Choroid plexus epithelial cell (primary cell): ENCODE measurements around the gene CC2D1B.

Experiments
- DNase-seq: peaks from one replicate; pipeline ENCODE4 v3.0.0-alpha.2; 2010; ENCODE audit warnings: low read depth
- H3K4me3 ChIP-seq: 2 replicates; pipeline ENCODE4 v1.5.1; 2011; ENCODE audit warnings: low read depth, mild to moderate bottlenecking, control low read depth, low read length, moderate library complexity
- TF ChIP-seq, protein P1 (sequence below): conservative IDR thresholded peaks from 2 replicates; pipeline ENCODE4 v1.5.1; 2011; ENCODE audit warnings: low read depth, mild to moderate bottlenecking, control low read depth, inconsistent platforms, low read length, moderate library complexity

Gene CC2D1B

DNA sequence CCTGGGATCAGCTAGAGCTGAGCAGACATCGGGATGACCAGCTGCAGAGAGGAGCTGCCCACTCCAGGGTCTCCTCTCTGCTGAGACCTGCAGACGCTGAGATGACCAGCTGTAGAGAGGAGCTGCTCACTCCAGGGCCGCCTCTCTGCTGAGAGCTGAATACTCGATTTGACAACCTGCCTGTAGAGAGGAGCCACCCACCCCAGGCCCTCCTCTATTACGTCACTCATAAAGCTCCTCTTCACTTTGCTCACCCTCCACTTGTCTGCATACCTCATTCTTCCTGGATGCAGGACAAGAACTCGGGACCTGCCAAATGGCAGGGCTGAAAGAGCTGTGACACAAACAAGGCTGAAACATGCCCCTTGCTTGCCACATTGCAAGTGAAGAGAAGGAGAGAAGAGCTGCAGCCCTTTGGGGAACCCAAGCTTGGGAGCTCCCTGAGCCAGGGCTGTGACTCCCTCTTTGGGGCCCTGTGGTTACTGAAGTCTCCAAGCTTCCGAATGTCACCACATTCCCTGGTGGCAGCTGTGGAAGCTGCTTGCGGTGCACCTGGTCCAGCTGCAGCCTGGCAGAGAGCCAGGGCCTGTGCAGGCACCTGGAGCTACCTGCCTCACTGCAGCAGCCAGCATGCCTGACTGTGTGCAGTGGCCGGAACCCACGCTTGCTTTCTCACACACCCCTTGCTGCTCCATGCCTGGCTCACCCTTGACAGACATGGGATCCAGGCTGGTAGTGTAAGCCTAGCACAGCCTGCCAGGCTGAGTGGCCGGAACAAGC lies 59.6 kb downstream of the CC2D1B start:
- H3K4me3 ChIP-seq, result no peak overlapping the region
- no peak for DNase-seq
- TF ChIP-seq, protein P1, sequence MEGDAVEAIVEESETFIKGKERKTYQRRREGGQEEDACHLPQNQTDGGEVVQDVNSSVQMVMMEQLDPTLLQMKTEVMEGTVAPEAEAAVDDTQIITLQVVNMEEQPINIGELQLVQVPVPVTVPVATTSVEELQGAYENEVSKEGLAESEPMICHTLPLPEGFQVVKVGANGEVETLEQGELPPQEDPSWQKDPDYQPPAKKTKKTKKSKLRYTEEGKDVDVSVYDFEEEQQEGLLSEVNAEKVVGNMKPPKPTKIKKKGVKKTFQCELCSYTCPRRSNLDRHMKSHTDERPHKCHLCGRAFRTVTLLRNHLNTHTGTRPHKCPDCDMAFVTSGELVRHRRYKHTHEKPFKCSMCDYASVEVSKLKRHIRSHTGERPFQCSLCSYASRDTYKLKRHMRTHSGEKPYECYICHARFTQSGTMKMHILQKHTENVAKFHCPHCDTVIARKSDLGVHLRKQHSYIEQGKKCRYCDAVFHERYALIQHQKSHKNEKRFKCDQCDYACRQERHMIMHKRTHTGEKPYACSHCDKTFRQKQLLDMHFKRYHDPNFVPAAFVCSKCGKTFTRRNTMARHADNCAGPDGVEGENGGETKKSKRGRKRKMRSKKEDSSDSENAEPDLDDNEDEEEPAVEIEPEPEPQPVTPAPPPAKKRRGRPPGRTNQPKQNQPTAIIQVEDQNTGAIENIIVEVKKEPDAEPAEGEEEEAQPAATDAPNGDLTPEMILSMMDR, result no peak

DNA sequence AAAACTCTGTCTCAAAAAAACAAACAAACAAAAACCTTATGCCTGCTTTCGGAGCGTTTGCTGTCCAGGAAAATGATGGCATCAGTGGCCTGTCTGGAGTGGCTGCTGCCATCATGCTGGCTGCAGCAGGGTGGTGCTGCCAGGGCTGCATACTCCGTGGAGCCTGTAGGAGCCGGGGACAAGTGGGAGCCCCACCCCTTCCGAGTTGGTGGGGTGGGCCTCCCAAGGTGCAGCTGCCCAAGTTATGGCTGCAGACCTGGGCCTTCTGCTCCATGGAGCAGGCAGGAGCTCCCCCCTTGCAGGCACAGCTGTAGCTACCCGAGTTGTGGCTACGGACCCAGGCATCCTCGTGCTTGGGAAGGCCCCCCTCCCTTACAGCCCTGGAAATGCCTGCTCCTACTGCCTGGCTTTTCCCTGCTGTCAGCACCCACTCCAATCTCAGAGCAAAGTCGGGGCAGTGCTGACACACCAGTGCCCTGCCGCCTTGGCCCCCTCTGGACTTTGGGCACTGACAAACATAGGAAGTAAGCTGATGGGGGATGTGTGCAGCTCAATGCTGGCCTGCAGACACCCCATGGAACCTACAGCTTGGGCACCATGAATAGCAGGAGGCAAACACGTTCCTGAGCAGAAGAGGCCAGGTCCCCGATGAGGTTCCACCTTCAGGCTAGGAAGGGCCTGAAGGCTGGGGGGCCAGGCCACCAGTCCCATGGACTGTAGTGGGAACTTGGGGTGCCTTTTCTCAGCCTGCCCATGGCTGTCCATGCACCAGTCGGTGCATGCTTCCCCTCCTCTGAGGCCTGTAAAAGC lies 60.4 kb downstream of the CC2D1B start:
- TF ChIP-seq, protein P1, result no peak
- no peak for DNase-seq
- H3K4me3 ChIP-seq, result no peak overlapping the region
